Panc1 (cell line): ENCODE data around the gene TEX22. TPM values are rescaled to one million over a fixed set of nuclear protein-coding genes. Genes with fewer than 3 reads are reported as not detected.

Source experiments
- ATAC-seq: fragments of 200-7000 bp; cut with Tn5 transposase; 2 replicates; pipeline ENCODE4 v1.9.1; 2020; ENCODE audit warnings: mild to moderate bottlenecking, moderate library complexity
- BruUV-seq: library from RNA; stranded (reverse); fragments of 400-500 nt; replicated peaks from 2 replicates; lab custom pipeline; 2021; lab: Mats Ljungman, UMichigan
- CTCF ChIA-PET: fragments of 300-600 bp; sonication (Branson Sonifier 250); formaldehyde crosslinking; loops from one replicate; lab custom pipeline; 2022; ENCODE audit warnings: antibody characterized with exemption; lab: Charles Lee
- POLR2A ChIA-PET: fragments of 300-600 bp; sonication (Branson Sonifier 250); formaldehyde crosslinking; loops from one replicate; lab custom pipeline; 2022; ENCODE audit warnings: antibody characterized with exemption; lab: Charles Lee
- DNase-seq: peaks from one replicate; pipeline ENCODE4 v3.0.0-alpha.2; 2010; ENCODE audit warnings: low read depth, low spot score
- H3K27ac ChIP-seq: 2 replicates; pipeline ENCODE4 v1.5.1; 2011; ENCODE audit warnings: mild to moderate bottlenecking, low read length, inconsistent platforms
- H3K27me3 ChIP-seq: fragments of 200-500 bp; sonication (Bioruptor generic); 2 replicates; pipeline ENCODE4 v1.6.0; 2014; ENCODE audit warnings: low read length, inconsistent platforms; ENCODE audit not compliant: control insufficient read depth, insufficient read depth
- H3K36me3 ChIP-seq: fragments of 200-500 bp; sonication (Bioruptor generic); 2 replicates; pipeline ENCODE4 v1.5.1; 2014; ENCODE audit warnings: inconsistent platforms, mild to moderate bottlenecking, low read length, moderate library complexity; ENCODE audit not compliant: control insufficient read depth, insufficient read depth
- H3K4me1 ChIP-seq: 2 replicates; pipeline ENCODE4 v1.5.1; 2011; ENCODE audit warnings: inconsistent platforms, mild to moderate bottlenecking, low read length, moderate library complexity; ENCODE audit not compliant: control insufficient read depth, insufficient read depth
- H3K4me3 ChIP-seq, 2 experiments: 2 replicates each; pipeline ENCODE4 v1.5.1; 2011 to 2012; ENCODE audit warnings: low read depth in 2 of 2, low read length in 2 of 2, mild to moderate bottlenecking in 2 of 2, inconsistent platforms in 1 of 2, moderate library complexity in 1 of 2
- H3K9me3 ChIP-seq: fragments of 200-500 bp; sonication (Bioruptor generic); 2 replicates; pipeline ENCODE4 v1.5.1; 2014; ENCODE audit warnings: low read depth, mild to moderate bottlenecking, inconsistent platforms, low read length, moderate library complexity; ENCODE audit not compliant: control insufficient read depth, insufficient read depth
- POLR2AphosphoS5 ChIP-seq: IDR thresholded peaks from 2 replicates; pipeline ENCODE4 v1.6.1; 2012; ENCODE audit warnings: mild to moderate bottlenecking, low read depth, low read length, moderate library complexity
- SIN3A ChIP-seq: IDR thresholded peaks from 2 replicates; pipeline ENCODE4 v1.6.1; 2012; ENCODE audit warnings: low read depth, mild to moderate bottlenecking, low read length, moderate library complexity, borderline replicate concordance; ENCODE audit not compliant: insufficient read depth
- TCF7L2 ChIP-seq: IDR thresholded peaks from 2 replicates; pipeline ENCODE4 v1.6.1; 2011; ENCODE audit warnings: mild to moderate bottlenecking, low read depth, low read length, inconsistent platforms
- in situ Hi-C: cut with HindIII; loops from 2 replicates; pipeline ENCODE4 v1.10.0; 2016; ENCODE audit warnings: low sequenced_read_pairs, low pct_unique_long_range_greater_than_20kb
- intact Hi-C: fragments of 100-400 bp; cut with micrococcal nuclease; formaldehyde crosslinking; loops from one replicate; pipeline ENCODE4 v1.10.0; 2022; ENCODE audit not compliant: unreplicated experiment
- total RNA-seq: library from RNA; stranded (reverse); gene quantifications from one replicate; pipeline ENCODE4 v1.2.1, GENCODE V29; 2021; ENCODE audit not compliant: unreplicated experiment
- TF ChIP-seq, protein P1 (sequence below), 2 experiments: IDR thresholded peaks; 2 replicates each; pipeline ENCODE4 v1.6.1; 2011 to 2012; ENCODE audit warnings: low read depth in 2 of 2, control low read depth in 1 of 2, low read length in 1 of 2, mild to moderate bottlenecking in 1 of 2, moderate library complexity in 1 of 2; ENCODE audit not compliant: insufficient read depth in 1 of 2
- TF ChIP-seq, protein P2 (sequence below): fragments of 450-650 bp; IDR thresholded peaks from 2 replicates; pipeline ENCODE4 v1.5.1; 2017; ENCODE audit warnings: mild to moderate bottlenecking

TEX22 gene
- total RNA-seq, 1 experiment from 2014 or later, result 2.9 TPM

DNA sequence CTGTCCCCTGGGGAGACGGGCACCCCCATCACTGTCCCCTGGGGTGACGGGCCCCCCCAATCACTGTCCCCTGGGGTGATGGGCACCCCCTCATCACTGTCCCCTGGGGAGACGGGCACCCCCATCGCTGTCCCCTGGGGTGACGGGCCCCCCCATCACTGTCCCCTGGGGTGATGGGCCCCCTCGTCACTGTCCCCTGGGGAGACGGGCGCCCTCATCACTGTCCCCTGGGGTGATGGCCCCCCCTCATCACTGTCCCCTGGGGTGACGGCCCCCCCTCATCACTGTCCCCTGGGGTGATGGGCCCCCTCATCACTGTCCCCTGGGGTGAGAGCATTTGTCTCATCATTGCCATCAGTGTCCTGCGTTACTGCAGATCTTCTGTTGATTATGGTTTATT, 45.2 kb upstream of the TEX22 start:
- no peak for ATAC-seq
- Histone ChIP-seq H3K4me1 (no peaks in the 10 kb centered on the region), H3K27me3 (no peaks in the 10 kb centered on the region), H3K36me3 (no peaks in the 10 kb centered on the region), H3K9me3 (no peaks in the 10 kb centered on the region), H3K27ac (no peak overlapping the region), H3K4me3 (no peak overlapping the region)
- no peak for DNase-seq
- intact Hi-C loops, result no loop called here
- TF ChIP-seq SIN3A (no peak), TCF7L2 (no peak), POLR2AphosphoS5 (no peak)
- TF ChIP-seq, protein P1, sequence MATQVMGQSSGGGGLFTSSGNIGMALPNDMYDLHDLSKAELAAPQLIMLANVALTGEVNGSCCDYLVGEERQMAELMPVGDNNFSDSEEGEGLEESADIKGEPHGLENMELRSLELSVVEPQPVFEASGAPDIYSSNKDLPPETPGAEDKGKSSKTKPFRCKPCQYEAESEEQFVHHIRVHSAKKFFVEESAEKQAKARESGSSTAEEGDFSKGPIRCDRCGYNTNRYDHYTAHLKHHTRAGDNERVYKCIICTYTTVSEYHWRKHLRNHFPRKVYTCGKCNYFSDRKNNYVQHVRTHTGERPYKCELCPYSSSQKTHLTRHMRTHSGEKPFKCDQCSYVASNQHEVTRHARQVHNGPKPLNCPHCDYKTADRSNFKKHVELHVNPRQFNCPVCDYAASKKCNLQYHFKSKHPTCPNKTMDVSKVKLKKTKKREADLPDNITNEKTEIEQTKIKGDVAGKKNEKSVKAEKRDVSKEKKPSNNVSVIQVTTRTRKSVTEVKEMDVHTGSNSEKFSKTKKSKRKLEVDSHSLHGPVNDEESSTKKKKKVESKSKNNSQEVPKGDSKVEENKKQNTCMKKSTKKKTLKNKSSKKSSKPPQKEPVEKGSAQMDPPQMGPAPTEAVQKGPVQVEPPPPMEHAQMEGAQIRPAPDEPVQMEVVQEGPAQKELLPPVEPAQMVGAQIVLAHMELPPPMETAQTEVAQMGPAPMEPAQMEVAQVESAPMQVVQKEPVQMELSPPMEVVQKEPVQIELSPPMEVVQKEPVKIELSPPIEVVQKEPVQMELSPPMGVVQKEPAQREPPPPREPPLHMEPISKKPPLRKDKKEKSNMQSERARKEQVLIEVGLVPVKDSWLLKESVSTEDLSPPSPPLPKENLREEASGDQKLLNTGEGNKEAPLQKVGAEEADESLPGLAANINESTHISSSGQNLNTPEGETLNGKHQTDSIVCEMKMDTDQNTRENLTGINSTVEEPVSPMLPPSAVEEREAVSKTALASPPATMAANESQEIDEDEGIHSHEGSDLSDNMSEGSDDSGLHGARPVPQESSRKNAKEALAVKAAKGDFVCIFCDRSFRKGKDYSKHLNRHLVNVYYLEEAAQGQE (IDR thresholded peaks at IDR 0.05; ENCODE audit: insufficient read depth in 1 of 2, low read depth in 2 of 2, low read length in 1 of 2), result no peak
- TF ChIP-seq, protein P2, sequence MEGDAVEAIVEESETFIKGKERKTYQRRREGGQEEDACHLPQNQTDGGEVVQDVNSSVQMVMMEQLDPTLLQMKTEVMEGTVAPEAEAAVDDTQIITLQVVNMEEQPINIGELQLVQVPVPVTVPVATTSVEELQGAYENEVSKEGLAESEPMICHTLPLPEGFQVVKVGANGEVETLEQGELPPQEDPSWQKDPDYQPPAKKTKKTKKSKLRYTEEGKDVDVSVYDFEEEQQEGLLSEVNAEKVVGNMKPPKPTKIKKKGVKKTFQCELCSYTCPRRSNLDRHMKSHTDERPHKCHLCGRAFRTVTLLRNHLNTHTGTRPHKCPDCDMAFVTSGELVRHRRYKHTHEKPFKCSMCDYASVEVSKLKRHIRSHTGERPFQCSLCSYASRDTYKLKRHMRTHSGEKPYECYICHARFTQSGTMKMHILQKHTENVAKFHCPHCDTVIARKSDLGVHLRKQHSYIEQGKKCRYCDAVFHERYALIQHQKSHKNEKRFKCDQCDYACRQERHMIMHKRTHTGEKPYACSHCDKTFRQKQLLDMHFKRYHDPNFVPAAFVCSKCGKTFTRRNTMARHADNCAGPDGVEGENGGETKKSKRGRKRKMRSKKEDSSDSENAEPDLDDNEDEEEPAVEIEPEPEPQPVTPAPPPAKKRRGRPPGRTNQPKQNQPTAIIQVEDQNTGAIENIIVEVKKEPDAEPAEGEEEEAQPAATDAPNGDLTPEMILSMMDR, result no peak
- CTCF ChIA-PET, result no interaction called here
- POLR2A ChIA-PET, result no interaction called here
- in situ Hi-C loops, result no loop called here
- BruUV-seq, result no TSS peak

DNA sequence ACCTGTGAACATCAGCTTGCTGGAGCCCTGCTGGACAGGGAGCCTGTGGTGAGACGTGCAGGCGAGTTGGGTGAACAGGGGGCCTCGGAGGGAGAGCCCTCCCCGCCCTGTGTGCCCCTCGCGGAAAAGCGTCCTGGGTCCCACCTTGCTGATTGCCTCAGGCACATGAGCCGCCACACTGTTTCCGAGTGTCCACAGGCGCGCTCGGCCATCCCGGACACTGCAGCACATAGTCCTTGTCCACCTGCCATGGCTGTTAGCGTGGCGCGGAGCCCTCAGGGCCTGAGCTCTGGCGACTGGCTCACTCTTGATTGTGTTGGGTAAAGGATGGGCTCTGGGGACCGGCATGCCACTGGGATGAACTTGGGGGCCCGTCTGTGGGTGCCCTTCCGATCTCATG, 43.8 kb upstream of the TEX22 start:
- intact Hi-C loops, result no loop called here
- BruUV-seq, result no TSS peak
- Histone ChIP-seq H3K27me3 (no peaks in the 10 kb centered on the region), H3K4me3 (no peak overlapping the region), H3K4me1 (no peaks in the 10 kb centered on the region), H3K9me3 (no peaks in the 10 kb centered on the region), H3K36me3 (no peaks in the 10 kb centered on the region), H3K27ac (no peak overlapping the region)
- CTCF ChIA-PET, result no interaction called here
- no peak for DNase-seq
- no peak for ATAC-seq
- TF ChIP-seq POLR2AphosphoS5 (no peak), SIN3A (no peak), TCF7L2 (no peak)
- TF ChIP-seq, protein P1 (IDR thresholded peaks at IDR 0.05; ENCODE audit: insufficient read depth in 1 of 2, low read depth in 2 of 2, low read length in 1 of 2), result no peak
- TF ChIP-seq, protein P2, result no peak
- in situ Hi-C loops, result no loop called here
- POLR2A ChIA-PET, result no interaction called here
